Measurements from ENCODE around the gene PFDN2. TPM values are rescaled to one million over a fixed set of nuclear protein-coding genes. Genes with fewer than 3 reads are reported as not detected.

PFDN2 gene
- total RNA-seq, 1 experiment from 2014 or later, result 23.4 TPM

Other genes starting within 250 kb of the PFDN2 start
- not detected in 2 replicates for gene ITLN1, start 232.9 kb downstream of the PFDN2 start, total RNA-seq (2014; rRNA removed; shearing (Covaris generic); ENCODE audit: low replicate concordance)
- gene ITLN2, start 163.2 kb downstream of the PFDN2 start, total RNA-seq (2014; rRNA removed; shearing (Covaris generic); ENCODE audit: low replicate concordance), result not detected in 2 replicates
- gene F11R, start 96.9 kb downstream of the PFDN2 start, total RNA-seq (2014; rRNA removed; shearing (Covaris generic); ENCODE audit: low replicate concordance), result 17.4 and 41.5 TPM in 2 replicates
- 53.5 and 67.6 TPM in 2 replicates for gene TSTD1, start 79.1 kb downstream of the PFDN2 start, total RNA-seq (2014; rRNA removed; shearing (Covaris generic); ENCODE audit: low replicate concordance)
- 55.3 and 65.1 TPM in 2 replicates for gene USF1, start 72.1 kb downstream of the PFDN2 start, total RNA-seq (2014; rRNA removed; shearing (Covaris generic); ENCODE audit: low replicate concordance)
- not detected in 2 replicates for gene ARHGAP30, start 48.1 kb downstream of the PFDN2 start, total RNA-seq (2014; rRNA removed; shearing (Covaris generic); ENCODE audit: low replicate concordance)
- gene NECTIN4, start 28.5 kb downstream of the PFDN2 start, total RNA-seq (2014; rRNA removed; shearing (Covaris generic); ENCODE audit: low replicate concordance), result 0.29 and 0.88 TPM in 2 replicates
- 3.7 and 23.8 TPM in 2 replicates for gene KLHDC9, start 19.7 kb downstream of the PFDN2 start, total RNA-seq (2014; rRNA removed; shearing (Covaris generic); ENCODE audit: low replicate concordance)
- gene NIT1, start 68 bp upstream of the PFDN2 start, total RNA-seq (2014; rRNA removed; shearing (Covaris generic); ENCODE audit: low replicate concordance), result 32.0 and 38.2 TPM in 2 replicates
- gene DEDD, start 14.6 kb upstream of the PFDN2 start, total RNA-seq (2014; rRNA removed; shearing (Covaris generic); ENCODE audit: low replicate concordance), result 17.4 and 39.5 TPM in 2 replicates
- 189 and 204 TPM in 2 replicates for gene UFC1, start 35.9 kb upstream of the PFDN2 start, total RNA-seq (2014; rRNA removed; shearing (Covaris generic); ENCODE audit: low replicate concordance)
- gene USP21, start 41.5 kb upstream of the PFDN2 start, total RNA-seq (2014; rRNA removed; shearing (Covaris generic); ENCODE audit: low replicate concordance), result 3.3 and 7.0 TPM in 2 replicates
- 35.7 and 37.8 TPM in 2 replicates for gene PPOX, start 48.4 kb upstream of the PFDN2 start, total RNA-seq (2014; rRNA removed; shearing (Covaris generic); ENCODE audit: low replicate concordance)
- gene B4GALT3, start 59.5 kb upstream of the PFDN2 start, total RNA-seq (2014; rRNA removed; shearing (Covaris generic); ENCODE audit: low replicate concordance), result 24.0 and 29.0 TPM in 2 replicates
- gene ADAMTS4, start 81.0 kb upstream of the PFDN2 start, total RNA-seq (2014; rRNA removed; shearing (Covaris generic); ENCODE audit: low replicate concordance), result not detected in 2 replicates
- gene NDUFS2, start 84.3 kb upstream of the PFDN2 start, total RNA-seq (2014; rRNA removed; shearing (Covaris generic); ENCODE audit: low replicate concordance), result 108 and 118 TPM in 2 replicates
- gene FCER1G, start 97.3 kb upstream of the PFDN2 start, total RNA-seq (2014; rRNA removed; shearing (Covaris generic); ENCODE audit: low replicate concordance), result not detected in 2 replicates
- gene APOA2, start 105.6 kb upstream of the PFDN2 start, total RNA-seq (2014; rRNA removed; shearing (Covaris generic); ENCODE audit: low replicate concordance), result not detected in 2 replicates
- gene TOMM40L, start 108.0 kb upstream of the PFDN2 start, total RNA-seq (2014; rRNA removed; shearing (Covaris generic); ENCODE audit: low replicate concordance), result 7.2 and 9.2 TPM in 2 replicates
- not detected in 2 replicates for gene NR1I3, start 120.2 kb upstream of the PFDN2 start, total RNA-seq (2014; rRNA removed; shearing (Covaris generic); ENCODE audit: low replicate concordance)
- gene PCP4L1, start 140.7 kb upstream of the PFDN2 start, total RNA-seq (2014; rRNA removed; shearing (Covaris generic); ENCODE audit: low replicate concordance), result not detected in 2 replicates
- gene MPZ, start 191.9 kb upstream of the PFDN2 start, total RNA-seq (2014; rRNA removed; shearing (Covaris generic); ENCODE audit: low replicate concordance), result 0.74 TPM in 1 of 2 replicates, not detected in the other
- gene SDHC, start 196.3 kb upstream of the PFDN2 start, total RNA-seq (2014; rRNA removed; shearing (Covaris generic); ENCODE audit: low replicate concordance), result 342 and 387 TPM in 2 replicates
- not detected in 2 replicates for gene CFAP126, start 249.8 kb upstream of the PFDN2 start, total RNA-seq (2014; rRNA removed; shearing (Covaris generic); ENCODE audit: low replicate concordance)

Data from Caki2 (cell line).